HepG2 (cell line): Measurements from ENCODE around the gene PFKP. TPM values are rescaled to one million over a fixed set of nuclear protein-coding genes. Genes with fewer than 3 reads are reported as not detected.

Experiments used
- HMGXB3 ChIP-seq: sonication (generic); formaldehyde crosslinking; IDR thresholded peaks from 2 replicates; pipeline ENCODE4 v1.4.0; 2020; ENCODE audit warnings: missing genetic modification reagents, borderline replicate concordance
- TAF15 ChIP-seq: fragments of 200-400 bp; formaldehyde crosslinking; IDR thresholded peaks from one replicate; pipeline ENCODE4 v1.6.1; 2018; ENCODE audit warnings: mild to moderate bottlenecking, low read depth, low read length; ENCODE audit not compliant: poor library complexity, severe bottlenecking
- ZNF503 ChIP-seq: sonication (generic); formaldehyde crosslinking; IDR thresholded peaks from 2 replicates; pipeline ENCODE4 v1.4.0; 2020; ENCODE audit warnings: missing genetic modification reagents
- ZNF512B ChIP-seq: sonication (generic); formaldehyde crosslinking; IDR thresholded peaks from 2 replicates; pipeline ENCODE4 v1.5.1; 2020; ENCODE audit warnings: missing genetic modification reagents, mild to moderate bottlenecking, borderline replicate concordance
- ZNF777 ChIP-seq: sonication (generic); formaldehyde crosslinking; IDR thresholded peaks from 2 replicates; pipeline ENCODE4 v1.4.0; 2020; ENCODE audit warnings: missing genetic modification reagents
- polyA plus RNA-seq, 8 experiments: library from polyadenylated mRNA; depleted of rRNA in 3 of 8; stranded (reverse) in 7 of 8; unstranded in 1 of 8; fragments of >200 nt; fragmentation: Illumina TruSeq in 4 of 8; extraction: Trizol in 4 of 8; gene quantifications; 2 replicates each; pipeline versions ENCODE4 v1.2.1 to v1.2.3, GENCODE V29; 2011 to 2016; ENCODE audit warnings: low read depth in 4 of 8, missing spikeins in 1 of 8, mixed read lengths in 1 of 8; ENCODE audit not compliant: insufficient read depth in 1 of 8
- total RNA-seq, 5 experiments: library from RNA; depleted of rRNA; stranded (reverse); fragments of >200 nt; fragmentation: Illumina TruSeq; extraction: Trizol; gene quantifications; 2 replicates each; pipeline ENCODE4 v1.2.3, GENCODE V29; 2016; ENCODE audit warnings: low read depth in 1 of 5

Gene PFKP
- total and polyA plus RNA-seq, 2 of the 13 experiments (the other 11 are each of a cell fraction or from before 2014, with no cell fraction given), result 0.80 to 2.4 TPM

- TF ChIP-seq HMGXB3, result no peak
- TF ChIP-seq ZNF503, result no peak
- TF ChIP-seq ZNF512B (CRISPR knock-in tag), result no peak
- no peak for TF ChIP-seq ZNF777 (CRISPR knock-in tag)
- TF ChIP-seq TAF15, result no peak
Measured at GRCh38 chr10:3178042-3178441, 110.7 kb downstream of the PFKP start (continued).
